Left renal cortex interstitium (tissue), 4 donors: ENCODE results near the gene METTL26. TPM values are rescaled to one million over a fixed set of nuclear protein-coding genes. Genes with fewer than 3 reads are reported as not detected.

Source experiments
- DNase-seq, 4 donors: peaks; one replicate each; pipeline ENCODE4 v3.0.0-alpha.2; 2013; ENCODE audit warnings: low read depth in 4 of 4, low spot score in 2 of 4, missing footprints in 1 of 4
- polyA plus RNA-seq, 4 donors: library from polyadenylated mRNA; unstranded; fragments of 120-200 nt; gene quantifications; one replicate each; pipeline ENCODE4 v1.2.1, GENCODE V29; 2013; ENCODE audit not compliant: insufficient read length in 4 of 4

METTL26 gene
- polyA plus RNA-seq, 4 donors: 40.1 to 81.6 (median 60.1) TPM

GRCh38 chr16:660459-661183 is 24.5 kb upstream of the METTL26 start:
- peak in 1 of 4 donors; percentile 34 for DNase-seq

GRCh38 chr16:660132-660458 is 24.0 kb upstream of the METTL26 start:
- no peak for DNase-seq

GRCh38 chr16:659618-660017 is 23.5 kb upstream of the METTL26 start:
- DNase-seq: no peak

- no peak for DNase-seq
Measured at GRCh38 chr16:658679-659571, 22.8 kb upstream of the METTL26 start.

- no peak for DNase-seq
Measured at GRCh38 chr16:657487-657886, 21.4 kb upstream of the METTL26 start.

- no peak for DNase-seq
Measured at GRCh38 chr16:654034-654433, 17.9 kb upstream of the METTL26 start.

- no peak for DNase-seq
Measured at GRCh38 chr16:652454-653305, 16.6 kb upstream of the METTL26 start.

GRCh38 chr16:651844-652243 is 15.7 kb upstream of the METTL26 start:
- no peak for DNase-seq

- DNase-seq: no peak
Measured at GRCh38 chr16:649631-650030, 13.5 kb upstream of the METTL26 start.

- DNase-seq: peak in 1 of 4 donors; percentile 73
Measured at GRCh38 chr16:648781-649589, 12.9 kb upstream of the METTL26 start, which contains the start of gene WDR90. WDR90 (plus strand) TSS chr16:649365; CDS start chr16:649417, 52 bp downstream.

- no peak for DNase-seq
Measured at GRCh38 chr16:648071-648780, 12.1 kb upstream of the METTL26 start.

GRCh38 chr16:647173-647902 is 11.2 kb upstream of the METTL26 start:
- DNase-seq: no peak

- DNase-seq: no peak
Measured at GRCh38 chr16:646679-647172, 10.6 kb upstream of the METTL26 start.

GRCh38 chr16:645852-646678 is 10.0 kb upstream of the METTL26 start:
- no peak for DNase-seq

- no peak for DNase-seq
Measured at GRCh38 chr16:644556-644955, 8.5 kb upstream of the METTL26 start.

GRCh38 chr16:643050-643368 is 6.9 kb upstream of the METTL26 start:
- DNase-seq: no peak

- no peak for DNase-seq
Measured at GRCh38 chr16:642189-643049, 6.3 kb upstream of the METTL26 start.
